ENCODE data around the gene IRGQ.
A peak's percentile ranks its signal among the peaks of the same experiment; 100 is the strongest.

DNA sequence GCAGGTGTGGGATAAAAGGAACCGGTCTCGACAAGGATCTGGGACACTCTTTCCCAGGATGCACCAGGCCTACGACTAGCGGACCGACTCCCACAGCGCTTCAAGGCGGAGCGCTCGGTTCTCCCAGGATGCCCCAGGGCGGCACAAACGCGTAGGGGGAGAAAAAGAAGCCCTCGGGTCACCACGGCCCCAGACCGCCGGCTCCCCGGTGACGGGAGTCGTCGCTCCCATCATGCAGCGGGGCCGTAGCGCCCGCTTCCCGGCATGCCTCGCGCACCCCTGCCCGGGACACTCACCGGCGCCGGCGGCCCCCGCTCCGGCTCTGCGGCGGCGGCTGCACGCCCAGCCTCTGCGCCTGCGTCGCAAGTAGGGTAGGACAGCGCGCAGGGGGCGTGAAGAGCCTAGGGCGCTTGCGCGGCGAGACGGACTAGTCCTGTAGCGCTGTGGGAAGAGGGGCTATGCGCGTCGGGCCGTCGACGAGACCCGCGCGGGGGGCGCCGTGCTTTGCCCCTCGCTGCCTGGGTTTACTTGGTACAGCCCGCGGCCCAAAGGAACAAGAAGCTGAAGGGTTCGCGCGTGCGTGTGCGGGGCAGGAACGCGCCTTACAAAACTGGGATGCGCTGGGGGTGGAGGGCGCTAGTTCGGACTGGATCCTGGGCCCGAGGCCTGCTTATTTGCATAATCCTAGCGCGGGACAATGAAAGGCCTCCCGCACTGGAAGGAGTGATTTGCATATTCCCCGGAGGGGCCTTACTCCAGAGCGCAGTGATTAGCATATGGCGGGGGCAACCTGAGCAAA is 23.5 kb upstream of the IRGQ start, which contains the start of gene ZNF428:
- TF ChIP-seq, protein P1, sequence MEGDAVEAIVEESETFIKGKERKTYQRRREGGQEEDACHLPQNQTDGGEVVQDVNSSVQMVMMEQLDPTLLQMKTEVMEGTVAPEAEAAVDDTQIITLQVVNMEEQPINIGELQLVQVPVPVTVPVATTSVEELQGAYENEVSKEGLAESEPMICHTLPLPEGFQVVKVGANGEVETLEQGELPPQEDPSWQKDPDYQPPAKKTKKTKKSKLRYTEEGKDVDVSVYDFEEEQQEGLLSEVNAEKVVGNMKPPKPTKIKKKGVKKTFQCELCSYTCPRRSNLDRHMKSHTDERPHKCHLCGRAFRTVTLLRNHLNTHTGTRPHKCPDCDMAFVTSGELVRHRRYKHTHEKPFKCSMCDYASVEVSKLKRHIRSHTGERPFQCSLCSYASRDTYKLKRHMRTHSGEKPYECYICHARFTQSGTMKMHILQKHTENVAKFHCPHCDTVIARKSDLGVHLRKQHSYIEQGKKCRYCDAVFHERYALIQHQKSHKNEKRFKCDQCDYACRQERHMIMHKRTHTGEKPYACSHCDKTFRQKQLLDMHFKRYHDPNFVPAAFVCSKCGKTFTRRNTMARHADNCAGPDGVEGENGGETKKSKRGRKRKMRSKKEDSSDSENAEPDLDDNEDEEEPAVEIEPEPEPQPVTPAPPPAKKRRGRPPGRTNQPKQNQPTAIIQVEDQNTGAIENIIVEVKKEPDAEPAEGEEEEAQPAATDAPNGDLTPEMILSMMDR (conservative IDR thresholded peaks at IDR 0.05) = no peak
- peak; percentile 46; the same call in 1 of the 2 replicates for TF ChIP-seq ZFX (IDR thresholded peaks at IDR 0.05)
